Stimulated activated CD4-positive, alpha-beta T cell treated with anti-CD3 and anti-CD28 coated beads, Interleukin-12 subunit alpha, Interleukin-12 subunit beta, amount 100 ng/mL, for 48 hours (primary cell): ENCODE data around the gene OVCA2.
A peak's percentile ranks its signal among the peaks of the same experiment; 100 is the strongest.

Source experiments
- DNase-seq, 3 donors: peaks; one replicate each; pipeline ENCODE4 v3.0.0-alpha.2; 2020; ENCODE audit warnings: low read depth in 2 of 3, low spot score in 1 of 3

The OVCA2 gene

DNA sequence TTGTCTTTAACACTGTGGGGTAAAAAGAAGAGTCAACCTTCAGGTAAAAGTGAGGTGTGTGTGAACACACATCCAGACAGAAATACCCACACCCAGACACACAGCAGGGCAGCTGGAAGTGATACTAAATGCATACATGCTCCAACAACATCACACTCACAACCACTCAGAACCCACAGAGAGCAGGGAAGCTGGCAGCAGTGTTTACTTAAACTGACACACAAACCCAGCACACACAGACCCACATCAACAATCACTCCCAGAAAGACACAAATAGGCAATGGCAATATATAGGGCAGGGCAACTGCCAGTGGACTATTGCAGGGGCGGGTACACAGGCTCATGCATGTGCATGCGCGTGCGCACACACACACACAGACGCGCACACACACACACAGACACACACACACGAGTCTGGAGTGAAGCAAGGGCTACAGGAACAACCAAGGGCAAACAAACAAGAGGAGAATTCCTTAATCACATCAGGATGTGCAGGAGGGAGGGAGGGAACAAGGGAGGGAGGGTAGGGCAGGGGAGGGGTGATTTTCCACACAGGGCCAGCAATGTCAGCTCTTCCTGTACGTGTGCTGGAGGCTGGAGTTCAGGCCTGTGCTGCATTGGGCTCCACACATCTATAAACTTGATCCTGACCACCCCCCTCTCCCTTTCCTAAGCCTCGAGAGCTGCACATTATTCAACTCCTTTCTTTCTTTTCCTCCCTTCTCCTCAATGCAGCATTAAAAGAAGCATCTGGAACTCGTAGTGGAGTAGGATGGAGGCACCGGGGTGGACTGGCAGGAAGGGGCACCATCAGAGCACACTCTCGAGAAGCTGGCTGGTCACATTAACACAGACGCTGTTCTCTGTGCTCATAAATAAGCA, 43.2 kb downstream of the OVCA2 start:
- DNase-seq: no peak

DNA sequence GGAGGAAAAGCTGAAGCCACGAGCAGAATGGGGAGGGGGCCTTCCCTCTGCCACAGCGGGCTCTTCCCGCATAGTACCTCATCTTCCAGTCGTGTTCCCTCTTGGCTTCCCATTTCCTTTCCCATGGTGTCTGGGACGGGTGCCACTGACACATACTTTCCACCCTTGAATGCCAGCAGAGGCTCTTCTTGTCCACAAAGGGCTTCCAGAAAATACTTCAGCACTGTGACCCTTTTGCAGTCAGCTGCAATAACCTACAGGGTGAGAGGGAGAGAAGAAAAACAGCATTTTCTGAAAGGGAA, 43.8 kb downstream of the OVCA2 start:
- no peak for DNase-seq

DNA sequence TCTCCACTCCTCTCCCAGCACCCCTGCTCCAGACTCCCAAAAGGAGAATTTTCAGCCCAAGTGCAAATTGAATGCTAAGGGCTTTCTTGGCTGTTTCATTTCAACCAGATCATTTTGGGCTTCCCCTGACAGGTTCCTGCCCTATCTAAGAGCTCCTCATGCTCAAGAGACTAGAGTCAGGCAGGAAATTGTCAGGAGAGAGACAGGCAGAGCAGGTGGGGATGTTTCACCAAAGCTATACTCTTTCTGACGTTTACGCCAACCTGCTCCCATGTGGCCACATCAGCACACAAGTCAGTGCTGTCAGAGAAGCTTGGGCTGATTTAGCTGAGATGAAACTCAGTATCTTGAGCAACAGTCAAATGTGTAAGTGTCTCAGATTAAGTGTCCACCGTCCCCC, 44.5 kb downstream of the OVCA2 start:
- DNase-seq: no peak

DNA sequence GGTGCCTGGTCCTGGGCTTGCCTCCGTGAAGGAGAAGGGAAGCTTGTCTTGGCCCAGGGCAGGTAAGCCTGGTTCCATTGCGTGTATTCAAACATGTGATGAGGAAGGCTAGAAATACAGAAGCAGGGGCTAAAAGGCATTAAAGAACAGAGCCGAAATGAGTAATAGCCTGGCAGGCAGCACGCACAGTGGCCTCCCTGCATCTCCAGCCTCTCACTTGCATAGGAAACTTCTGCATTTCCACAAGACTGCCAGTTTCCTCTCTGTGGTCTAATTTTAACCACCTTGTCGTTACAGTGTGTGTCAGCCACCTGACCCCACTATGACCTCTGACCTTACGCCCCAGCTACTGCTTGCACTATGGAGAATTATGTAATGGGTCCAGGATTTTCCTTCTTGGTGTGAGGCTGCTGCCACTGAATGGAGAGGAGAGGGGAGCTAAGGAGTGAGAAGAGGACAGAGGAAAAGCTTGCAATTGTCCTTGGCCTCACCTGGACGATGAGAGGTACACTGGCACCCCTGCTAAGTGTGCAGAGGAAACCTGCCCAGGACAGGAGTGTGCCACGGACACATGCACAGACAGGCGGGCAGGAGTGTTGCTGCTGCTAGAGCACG, 45.9 kb downstream of the OVCA2 start:
- peak in 2 of 3 donors; percentile 49 to 51 for DNase-seq

DNA sequence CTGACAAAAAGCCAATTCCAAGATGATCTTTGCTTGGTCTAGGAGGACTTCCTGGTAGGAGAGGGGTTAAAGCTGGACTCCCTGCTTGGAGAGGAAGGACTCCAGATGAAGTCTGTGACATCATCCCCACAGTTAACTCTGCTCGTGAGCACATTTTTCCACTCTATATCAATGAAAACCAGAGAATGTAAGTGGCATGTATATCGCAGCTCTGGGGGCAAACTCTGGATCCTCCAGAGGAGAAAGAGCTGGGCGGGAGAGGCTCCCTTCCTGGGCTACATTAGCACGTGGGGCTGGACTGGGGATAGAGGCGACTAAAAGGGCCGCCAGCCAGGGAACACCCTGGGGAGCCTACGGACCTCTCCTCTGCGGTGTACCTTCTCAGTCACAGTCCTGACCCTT, 47.2 kb downstream of the OVCA2 start:
- no peak for DNase-seq

DNA sequence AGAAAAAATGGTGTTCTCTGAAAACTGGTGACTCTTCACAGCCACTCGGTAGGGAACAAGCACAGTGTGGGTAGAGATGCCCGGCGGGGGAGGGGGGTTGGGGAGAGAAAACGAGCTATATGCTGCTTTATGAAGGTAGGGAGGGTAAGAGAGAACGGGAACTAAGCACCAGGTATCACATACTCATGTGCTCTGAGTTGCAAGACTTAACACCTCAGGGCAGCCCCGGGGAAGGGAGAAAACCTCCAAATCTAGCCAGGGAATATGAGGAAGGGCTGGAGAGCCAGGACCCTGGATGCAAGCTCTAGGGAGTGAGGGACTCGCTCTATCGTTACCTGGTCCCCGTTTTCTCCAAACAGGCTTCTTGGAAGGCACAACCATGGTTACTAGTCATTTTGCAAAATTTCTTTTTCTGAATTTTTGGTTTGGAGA, 48.4 kb downstream of the OVCA2 start:
- DNase-seq: no peak

DNA sequence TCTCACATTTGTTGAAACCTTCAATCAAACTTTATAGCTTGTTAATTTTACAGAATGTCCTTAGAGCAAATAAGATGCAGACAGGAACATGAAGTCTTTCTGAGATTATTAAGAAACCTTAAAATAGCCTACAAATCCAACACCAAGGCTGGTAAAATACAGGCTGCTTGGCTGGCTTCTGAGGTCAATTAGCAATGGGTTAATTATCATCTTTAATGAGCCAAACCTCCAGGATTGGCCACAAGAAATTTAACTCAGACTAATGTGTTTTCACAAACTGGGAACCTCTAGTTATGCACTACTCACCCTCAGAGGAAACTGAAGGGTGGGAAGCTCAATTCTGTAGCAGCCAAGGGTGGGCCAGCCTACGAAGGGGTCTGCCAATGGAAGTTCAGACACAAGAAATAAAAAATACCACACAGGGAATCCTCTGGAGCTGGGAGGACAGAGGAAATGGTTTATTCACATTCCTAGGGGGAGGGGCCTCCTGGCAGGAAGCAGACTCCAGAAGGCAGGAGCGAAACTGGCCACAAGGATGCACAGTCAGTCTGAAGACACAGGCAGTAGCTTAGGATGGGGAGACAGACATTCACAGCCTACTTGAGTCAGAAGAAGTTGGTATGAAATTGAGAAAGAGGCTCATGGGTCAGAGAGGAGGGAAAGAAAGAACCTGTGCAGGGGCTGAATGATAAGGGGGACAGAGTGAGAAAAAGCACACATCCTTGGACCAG, 49.1 kb downstream of the OVCA2 start:
- no peak for DNase-seq

DNA sequence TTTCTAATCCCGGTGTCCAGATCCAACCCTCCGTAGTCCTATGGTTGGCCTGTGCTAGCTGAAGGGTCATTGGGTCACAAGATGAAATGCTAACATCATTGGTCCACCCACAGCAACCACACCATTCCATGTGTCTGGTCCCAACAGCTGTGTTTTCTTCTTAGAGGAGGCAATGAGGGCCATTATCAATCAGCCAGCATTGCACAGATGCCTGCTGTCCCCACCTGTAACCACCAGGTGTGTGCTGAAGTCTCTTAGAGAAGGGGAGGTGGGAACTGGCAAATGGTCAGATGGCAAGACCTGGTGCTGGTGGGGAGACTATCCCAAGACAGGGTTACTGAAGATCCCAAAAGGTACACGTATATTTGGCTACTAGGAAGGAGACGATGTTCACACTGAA, 50.4 kb downstream of the OVCA2 start:
- DNase-seq: no peak
